Retina (tissue), 1 donor: ENCODE results near the gene LCK.
A peak's percentile ranks its signal among the peaks of the same experiment; 100 is the strongest.
"Not testable (repeated sequence)": the region's sequence is repeated elsewhere in the genome, so short reads cannot be mapped to it uniquely, and the experiment has no call there.

Source experiments
- DNase-seq: peaks from one replicate; pipeline ENCODE4 v3.0.0-alpha.2; 2016

Gene LCK

GRCh38 chr1:32240140-32240951 lies 10.7 kb upstream of the LCK start:
- DNase-seq = peak; percentile 90

GRCh38 chr1:32241001-32241763 lies 9.9 kb upstream of the LCK start:
- DNase-seq = peak; percentile 87

DNA sequence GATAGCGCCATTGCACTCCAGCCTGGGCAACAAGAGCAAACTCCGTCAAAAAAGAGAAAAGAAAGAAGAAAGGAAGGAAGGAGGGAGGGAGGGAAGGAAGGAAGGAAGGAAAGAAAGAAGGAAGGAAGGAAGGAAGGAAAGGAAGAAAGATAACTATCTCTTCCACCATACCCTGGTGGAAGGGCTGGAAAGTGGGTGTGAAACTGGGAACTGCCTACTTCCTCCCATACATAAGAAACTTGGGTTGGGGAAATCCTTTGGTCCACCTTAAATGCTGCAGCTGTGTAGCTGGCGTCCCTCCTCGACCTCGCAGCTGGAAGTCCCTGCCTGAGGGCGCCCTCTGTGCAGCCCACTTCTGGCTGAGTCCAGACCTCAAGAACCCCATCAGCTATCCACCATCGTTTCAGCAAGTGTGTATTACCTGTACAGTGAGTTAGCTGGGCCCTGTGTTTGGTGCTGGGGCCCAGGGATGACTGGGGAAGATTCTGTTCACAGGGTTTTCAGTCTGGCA lies 8.7 kb upstream of the LCK start:
- peak; percentile 66 for DNase-seq

DNA sequence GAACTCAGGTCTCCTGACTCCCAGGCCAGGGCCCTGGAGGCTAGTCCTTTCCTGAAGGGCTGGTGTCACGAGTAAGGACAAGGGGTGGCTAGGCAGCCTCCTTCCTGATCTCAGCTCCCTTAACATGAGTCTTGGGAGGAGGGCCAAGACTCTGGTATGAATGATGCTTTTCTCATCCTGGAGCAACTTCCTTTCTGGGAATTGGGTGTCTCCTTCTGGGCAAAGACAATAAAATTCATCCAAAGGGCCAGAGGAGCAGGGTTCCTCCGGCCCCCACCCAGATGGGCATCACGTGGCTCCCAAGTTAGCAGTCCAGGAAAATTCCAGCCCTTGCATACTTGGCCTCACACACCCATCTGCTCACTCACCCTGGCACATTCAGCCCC lies 4.2 kb upstream of the LCK start, which contains the start of gene FAM167B:
FAM167B (plus strand) TSS at position 335 of the 386 bp plus-strand sequence. CDS start 200 bp downstream, outside the sequence.
- no peak for DNase-seq

DNA sequence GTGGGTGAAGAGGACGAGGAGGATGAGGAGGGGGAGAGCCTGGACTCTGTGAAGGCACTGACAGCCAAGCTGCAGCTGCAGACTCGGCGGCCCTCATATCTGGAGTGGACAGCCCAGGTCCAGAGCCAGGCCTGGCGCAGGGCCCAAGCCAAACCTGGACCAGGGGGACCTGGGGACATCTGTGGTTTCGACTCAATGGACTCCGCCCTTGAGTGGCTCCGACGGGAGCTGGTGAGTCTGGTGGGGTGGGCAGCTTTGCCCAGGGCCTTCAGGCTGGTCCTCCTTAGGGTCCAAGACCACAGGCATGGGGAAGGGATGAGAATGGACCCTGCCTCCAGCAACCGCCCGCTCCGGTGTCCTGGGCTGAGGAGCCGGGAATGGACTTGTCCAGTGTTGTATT lies 3.6 kb upstream of the LCK start:
- DNase-seq = no peak

DNA sequence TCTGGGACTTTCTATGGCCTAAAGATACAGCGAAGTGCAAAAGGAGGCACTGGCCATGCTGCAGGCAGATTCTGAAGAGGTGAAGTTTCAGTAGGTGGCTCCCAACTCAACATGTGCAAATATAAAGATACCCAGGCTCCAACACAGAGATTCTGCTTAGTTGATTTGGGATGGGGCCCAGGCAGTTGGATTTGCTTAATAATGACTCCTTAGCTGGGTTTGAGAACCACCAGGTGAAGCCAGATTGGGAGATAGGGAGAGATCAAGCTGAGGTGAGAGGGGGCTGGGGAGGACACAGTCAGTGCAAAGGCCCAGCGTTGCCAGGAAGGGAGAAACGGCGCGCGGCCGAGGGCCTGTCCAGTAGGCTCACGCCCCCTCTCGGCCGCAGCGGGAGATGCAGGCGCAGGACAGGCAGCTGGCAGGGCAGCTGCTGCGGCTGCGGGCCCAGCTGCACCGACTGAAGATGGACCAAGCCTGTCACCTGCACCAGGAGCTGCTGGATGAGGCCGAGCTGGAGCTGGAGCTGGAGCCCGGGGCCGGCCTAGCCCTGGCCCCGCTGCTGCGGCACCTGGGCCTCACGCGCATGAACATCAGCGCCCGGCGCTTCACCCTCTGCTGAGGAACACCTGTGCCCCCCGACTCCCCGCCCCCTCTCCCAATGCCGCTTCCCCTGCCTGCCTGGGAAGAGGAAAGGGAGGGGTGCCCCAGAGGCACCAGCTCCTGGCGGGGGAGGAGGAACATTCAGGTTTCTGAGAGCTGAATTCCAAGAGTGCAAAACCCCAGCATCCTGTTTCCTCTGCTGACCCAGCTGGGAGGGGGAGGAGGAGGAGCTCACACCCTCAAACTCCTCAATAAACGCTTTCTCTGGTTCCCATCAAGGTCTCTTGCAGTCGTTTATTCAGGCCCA lies 2.8 kb upstream of the LCK start:
- peak; percentile 87 for DNase-seq

GRCh38 chr1:32249831-32250525 lies 1.1 kb upstream of the LCK start:
- DNase-seq = peak; percentile 68

DNA sequence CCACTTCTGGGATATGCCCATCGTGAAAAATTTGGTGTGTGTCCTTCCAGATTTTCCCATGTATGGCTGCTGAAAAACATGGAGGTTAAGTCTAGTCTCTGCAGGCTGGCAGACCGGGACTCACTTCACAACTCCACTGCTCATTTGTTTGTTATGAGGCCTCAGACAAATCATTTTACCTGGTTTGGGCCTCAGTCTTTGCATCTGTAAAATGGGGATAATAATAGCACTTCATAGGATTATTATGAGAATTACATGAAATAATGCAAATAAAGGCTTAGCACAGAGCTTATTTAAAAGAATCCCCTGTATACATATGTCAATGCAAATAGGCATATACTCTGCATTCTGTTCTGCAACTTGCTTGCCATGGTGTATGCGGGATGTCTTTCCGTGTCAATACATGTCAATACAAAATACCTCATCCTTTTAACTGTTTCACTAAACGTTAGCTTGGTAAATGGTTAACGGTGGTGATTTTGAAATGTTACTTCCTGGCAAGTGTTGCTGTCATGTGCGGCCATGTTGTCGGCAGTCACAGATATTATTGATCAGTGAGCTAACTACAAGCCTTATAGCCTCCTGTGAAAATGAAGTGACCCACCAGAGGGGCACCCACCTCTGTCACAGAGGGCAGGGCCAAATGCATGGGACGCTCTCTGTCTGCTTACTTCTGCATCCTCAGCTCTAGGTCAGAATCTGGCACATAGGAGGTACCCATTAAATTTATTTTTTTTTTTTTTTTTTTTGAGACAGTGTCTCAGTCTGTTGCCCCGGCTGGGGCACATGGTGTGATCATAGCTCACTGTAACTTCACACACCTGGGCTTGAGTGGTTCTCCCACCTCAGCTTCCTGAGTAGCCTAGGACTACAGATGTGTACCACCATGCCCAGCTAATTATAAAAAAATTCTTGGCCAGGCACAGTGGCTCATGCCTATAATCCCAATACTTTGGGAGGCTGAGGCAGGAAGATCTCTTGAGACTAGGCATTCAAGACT lies 4.3 kb downstream of the LCK start:
- no peak for DNase-seq

- no peak for DNase-seq
These were observed 5.6 kb downstream of the LCK start for GRCh38 chr1:32256473-32257226.

DNA sequence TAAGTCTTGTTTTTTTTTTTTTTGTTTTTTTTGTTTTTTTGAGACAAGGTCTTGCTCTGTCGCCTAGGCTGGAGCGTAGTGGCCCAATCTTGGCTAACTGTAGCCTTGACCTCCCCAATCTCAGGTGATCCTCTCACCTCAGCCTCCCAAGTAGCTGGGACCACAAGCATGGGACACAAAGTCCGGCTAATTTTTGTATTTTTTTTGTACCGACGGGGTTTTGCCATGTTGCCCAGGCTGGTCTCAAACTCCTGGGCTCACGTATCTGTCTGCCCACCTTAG lies 6.1 kb downstream of the LCK start:
- no peak for DNase-seq

- DNase-seq = not testable (repeated sequence)
These were observed 12.2 kb downstream of the LCK start for GRCh38 chr1:32263236-32263593.

GRCh38 chr1:32263744-32264143 lies 12.7 kb downstream of the LCK start:
- DNase-seq = no peak

- no peak for DNase-seq
These were observed 14.8 kb downstream of the LCK start for GRCh38 chr1:32265846-32266245.

DNA sequence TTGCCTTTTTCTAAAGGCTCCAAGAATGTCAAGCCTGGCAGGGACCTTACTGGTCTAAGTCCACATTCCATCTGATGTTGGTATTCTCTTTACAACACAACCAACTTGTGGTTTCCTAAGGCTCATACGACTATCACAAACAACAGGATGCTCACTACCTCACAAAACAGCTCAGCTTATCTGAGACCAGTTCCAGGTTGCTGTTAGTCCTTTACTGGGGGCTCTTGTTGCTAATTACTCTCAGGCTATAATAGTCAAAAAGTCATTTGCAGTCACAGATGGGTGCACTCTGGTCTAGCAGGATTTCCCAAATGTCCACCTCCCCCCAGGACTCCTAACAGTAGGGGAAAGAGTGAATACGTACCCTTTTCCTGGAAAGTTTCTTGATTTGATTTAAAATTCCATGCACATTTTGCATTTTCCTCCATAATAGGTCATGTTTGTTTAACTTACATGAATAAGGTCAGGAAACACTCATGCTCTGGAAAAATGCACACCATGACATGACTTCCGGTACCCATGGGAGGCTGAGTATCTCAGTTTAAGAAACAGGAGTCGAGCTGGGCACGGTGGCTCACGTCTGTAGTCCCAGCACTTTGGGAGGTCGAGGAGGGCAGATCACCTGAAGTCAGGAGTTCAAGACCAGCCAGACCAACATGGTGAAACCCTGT lies 16.0 kb downstream of the LCK start:
- DNase-seq = no peak

- no peak for DNase-seq
These were observed 18.7 kb downstream of the LCK start for GRCh38 chr1:32269744-32270143.

DNA sequence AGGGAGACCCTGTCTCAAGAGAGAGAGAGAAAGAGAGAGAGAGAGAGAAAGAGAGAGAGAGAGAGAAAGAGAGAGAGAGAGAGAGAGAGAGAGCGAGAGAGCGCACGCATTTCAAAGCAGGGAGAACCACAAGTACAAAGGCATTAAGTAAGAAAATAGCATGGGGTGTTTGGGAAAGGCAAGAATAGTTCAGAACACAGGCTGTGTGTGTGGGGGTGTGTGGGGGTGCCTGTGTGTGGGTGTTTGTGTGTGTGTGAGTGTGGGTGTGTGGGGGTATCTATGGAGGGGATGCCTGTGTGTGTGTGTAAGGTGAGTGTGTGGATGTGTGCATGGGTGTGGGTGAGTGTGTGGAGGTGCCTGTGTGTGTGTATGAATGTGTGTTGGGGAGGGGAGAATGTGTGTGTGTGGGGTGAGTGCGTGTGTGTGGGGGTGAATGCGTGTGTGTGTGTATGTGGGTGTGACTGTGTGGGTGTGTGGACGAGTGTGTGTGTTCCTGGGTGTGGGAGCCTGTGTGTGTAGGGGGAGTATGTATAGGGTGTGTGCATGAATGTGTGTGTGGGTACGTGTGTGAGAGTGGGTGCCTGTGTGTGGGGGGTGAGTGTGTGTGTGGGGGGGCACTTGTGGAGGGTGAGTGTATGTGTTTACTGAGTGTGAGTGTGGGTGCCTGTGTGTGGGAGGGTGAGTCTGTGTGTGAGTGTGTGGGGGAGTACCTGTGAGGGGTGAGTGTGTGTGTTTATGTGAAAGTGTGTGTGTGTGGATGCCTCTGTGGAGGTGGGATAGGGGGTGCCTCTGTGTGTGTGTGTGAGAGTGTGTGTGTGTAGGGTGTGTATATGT lies 21.7 kb downstream of the LCK start:
- DNase-seq = no peak

DNA sequence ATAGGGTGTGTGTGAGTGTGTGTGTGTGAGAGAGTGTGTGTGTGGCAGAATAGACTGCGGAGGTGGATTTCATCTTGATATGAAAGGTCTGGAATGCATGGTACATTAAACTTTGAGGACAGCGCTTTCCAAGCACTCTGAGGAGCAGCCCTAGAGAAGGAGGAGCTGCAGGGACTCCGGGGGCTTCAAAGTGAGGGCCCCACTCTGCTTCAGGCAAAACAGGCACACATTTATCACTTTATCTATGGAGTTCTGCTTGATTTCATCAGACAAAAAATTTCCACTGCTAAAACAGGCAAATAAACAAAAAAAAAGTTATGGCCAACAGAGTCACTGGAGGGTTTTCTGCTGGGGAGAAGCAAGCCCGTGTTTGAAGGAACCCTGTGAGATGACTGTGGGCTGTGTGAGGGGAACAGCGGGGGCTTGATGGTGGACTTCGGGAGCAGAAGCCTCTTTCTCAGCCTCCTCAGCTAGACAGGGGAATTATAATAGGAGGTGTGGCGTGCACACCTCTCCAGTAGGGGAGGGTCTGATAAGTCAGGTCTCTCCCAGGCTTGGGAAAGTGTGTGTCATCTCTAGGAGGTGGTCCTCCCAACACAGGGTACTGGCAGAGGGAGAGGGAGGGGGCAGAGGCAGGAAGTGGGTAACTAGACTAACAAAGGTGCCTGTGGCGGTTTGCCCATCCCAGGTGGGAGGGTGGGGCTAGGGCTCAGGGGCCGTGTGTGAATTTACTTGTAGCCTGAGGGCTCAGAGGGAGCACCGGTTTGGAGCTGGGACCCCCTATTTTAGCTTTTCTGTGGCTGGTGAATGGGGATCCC lies 22.5 kb downstream of the LCK start:
- no peak for DNase-seq
